PC-3 (cell line): ENCODE data around the gene SH3D19. TPM values are rescaled to one million over a fixed set of nuclear protein-coding genes. Genes with fewer than 3 reads are reported as not detected.

Source experiments
- ATAC-seq: fragments of 200-7000 bp; cut with Tn5 transposase; 2 replicates; pipeline ENCODE4 v1.9.1; 2020; ENCODE audit warnings: mild to moderate bottlenecking, moderate library complexity
- BruUV-seq: library from RNA; stranded (reverse); fragments of 400-500 nt; replicated peaks from 2 replicates; lab custom pipeline; 2021; lab: Mats Ljungman, UMichigan
- CTCF ChIA-PET: fragments of 300-600 bp; sonication (Branson Sonifier 250); formaldehyde crosslinking; loops from one replicate; lab custom pipeline; 2022; ENCODE audit warnings: antibody characterized with exemption; lab: Charles Lee
- POLR2A ChIA-PET: fragments of 300-600 bp; sonication (Branson Sonifier 250); formaldehyde crosslinking; loops from one replicate; lab custom pipeline; 2022; ENCODE audit warnings: antibody characterized with exemption; ENCODE audit not compliant: unreplicated experiment; lab: Charles Lee
- DNase-seq: peaks from one replicate; pipeline ENCODE4 v3.0.0-alpha.2; 2015
- H2AFZ ChIP-seq: fragments of 300-600 bp; sonication (generic); 2 replicates; pipeline ENCODE4 v1.6.0; 2016; ENCODE audit warnings: antibody characterized with exemption, low read length
- H3F3A ChIP-seq: fragments of 300-600 bp; sonication (generic); one replicate; pipeline ENCODE4 v1.6.0; 2017; ENCODE audit warnings: antibody characterized with exemption, low read length, control low read depth, mild to moderate bottlenecking; ENCODE audit not compliant: unreplicated experiment
- H3K27ac ChIP-seq: fragments of 300-600 bp; sonication (generic); 2 replicates; pipeline ENCODE4 v1.5.1; 2016; ENCODE audit warnings: mild to moderate bottlenecking, low read length
- H3K27me3 ChIP-seq: fragments of 300-600 bp; sonication (generic); 2 replicates; pipeline ENCODE4 v1.6.1; 2016; ENCODE audit warnings: low read length, mixed read lengths
- H3K36me3 ChIP-seq: fragments of 300-600 bp; sonication (generic); 2 replicates; pipeline ENCODE4 v1.6.1; 2016; ENCODE audit warnings: low read depth, mixed run types, low read length, mixed read lengths
- H3K4me1 ChIP-seq: fragments of 300-600 bp; sonication (generic); 2 replicates; pipeline ENCODE4 v1.5.1; 2016; ENCODE audit warnings: low read length; ENCODE audit not compliant: insufficient read depth
- H3K4me2 ChIP-seq: fragments of 300-600 bp; sonication (generic); 2 replicates; pipeline ENCODE4 v1.6.0; 2016; ENCODE audit warnings: low read length
- H3K4me3 ChIP-seq: fragments of 300-600 bp; sonication (generic); 2 replicates; pipeline ENCODE4 v1.5.1; 2016; ENCODE audit warnings: mild to moderate bottlenecking, low read length, mixed read lengths
- H3K79me2 ChIP-seq: fragments of 300-600 bp; sonication (generic); 2 replicates; pipeline ENCODE4 v1.6.1; 2017; ENCODE audit warnings: low read length, mixed read lengths
- H3K9ac ChIP-seq: fragments of 300-600 bp; sonication (generic); 2 replicates; pipeline ENCODE4 v1.6.0; 2016; ENCODE audit warnings: mild to moderate bottlenecking, low read length
- H3K9me2 ChIP-seq: fragments of 300-600 bp; sonication (generic); replicated peaks from 2 replicates; pipeline ENCODE4 v1.6.1; 2016; ENCODE audit warnings: mixed run types, low read length, mixed read lengths
- H3K9me3 ChIP-seq: fragments of 300-600 bp; sonication (generic); 2 replicates; pipeline ENCODE4 v1.6.1; 2016; ENCODE audit warnings: low read length, mixed read lengths
- H4K20me1 ChIP-seq: fragments of 300-600 bp; sonication (generic); 2 replicates; pipeline ENCODE4 v1.6.1; 2016; ENCODE audit warnings: low read length, mixed read lengths
- CTCF ChIP-seq: fragments of 300-600 bp; sonication (generic); conservative IDR thresholded peaks from 2 replicates; pipeline ENCODE4 v1.5.1; 2017; ENCODE audit warnings: antibody characterized with exemption, low read depth, mild to moderate bottlenecking, low read length
- EZH2 ChIP-seq: fragments of 300-600 bp; sonication (generic); IDR thresholded peaks from one replicate; pipeline ENCODE4 v1.6.1; 2017; ENCODE audit warnings: antibody characterized with exemption, mild to moderate bottlenecking, low read length; ENCODE audit not compliant: unreplicated experiment
- EZH2phosphoT487 ChIP-seq: fragments of 300-600 bp; sonication (generic); IDR thresholded peaks from 2 replicates; pipeline ENCODE4 v1.6.1; 2018; ENCODE audit warnings: mild to moderate bottlenecking, antibody characterized with exemption, low read length, borderline replicate concordance
- intact Hi-C: fragments of 100-400 bp; cut with micrococcal nuclease; formaldehyde crosslinking; loops from 2 replicates; pipeline ENCODE4 v1.9.0; 2023
- total RNA-seq: library from RNA; depleted of rRNA; stranded (reverse); fragments of >200 nt; gene quantifications from 2 replicates; pipeline ENCODE4 v1.2.3, GENCODE V29; 2014

SH3D19 gene
- total RNA-seq, 1 experiment from 2014 or later: 30.1 TPM

- Histone ChIP-seq H4K20me1 (no peaks in the 10 kb centered on the region), H2AFZ (no peak overlapping the region), H3K79me2 (no peaks in the 10 kb centered on the region), H3K36me3 (no peaks in the 10 kb centered on the region), H3K9ac (no peak overlapping the region), H3K9me2 (no peaks in the 10 kb centered on the region), H3K27me3 (no peaks in the 10 kb centered on the region), H3K4me1 (no peaks in the 10 kb centered on the region), H3K4me3 (no peak overlapping the region), H3F3A (no peaks in the 10 kb centered on the region), H3K27ac (no peak overlapping the region), H3K4me2 (no peak overlapping the region), H3K9me3 (no peaks in the 10 kb centered on the region)
- TF ChIP-seq CTCF (no peak), EZH2 (no peak), EZH2phosphoT487 (no peak)
- intact Hi-C loops: no loop called here
- DNase-seq (peak; percentile 3), ATAC-seq (no peak)
- POLR2A ChIA-PET: no interaction called here
- BruUV-seq: no TSS peak
- CTCF ChIA-PET: no interaction called here
These were observed 14.1 kb upstream of the SH3D19 start for GRCh38 chr4:151339467-151339866.

- ChIA-PET POLR2A (no interaction called here), CTCF (no interaction called here)
- Histone ChIP-seq H3K9ac (peak overlapping the region; percentile 70), H2AFZ (no peak overlapping the region), H3K9me3 (no peaks in the 10 kb centered on the region), H3K27me3 (no peaks in the 10 kb centered on the region), H3K9me2 (no peaks in the 10 kb centered on the region), H3K79me2 (no peaks in the 10 kb centered on the region), H3F3A (peaks cover 11% of the 10 kb centered on the region), H3K27ac (peak overlapping the region; percentile 98), H3K4me2 (peak overlapping the region; percentile 30), H3K4me3 (no peak overlapping the region), H3K36me3 (no peaks in the 10 kb centered on the region), H3K4me1 (peaks cover 50% of the 10 kb centered on the region), H4K20me1 (no peaks in the 10 kb centered on the region)
- intact Hi-C loops: no loop called here
- BruUV-seq: TSS peak; percentile 70
- ATAC-seq: peak; percentile 73
- TF ChIP-seq EZH2 (no peak), EZH2phosphoT487 (no peak), CTCF (no peak)
- DNase-seq: peak; percentile 84
These were observed 6.1 kb upstream of the SH3D19 start for GRCh38 chr4:151331276-151332042.
